PC-9 (cell line): ENCODE data around the gene PAF1. TPM values are rescaled to one million over a fixed set of nuclear protein-coding genes. Genes with fewer than 3 reads are reported as not detected.

ENCODE experiments used
- BruUV-seq: library from RNA; stranded (reverse); fragments of 400-500 nt; replicated peaks from 2 replicates; lab custom pipeline; 2021; lab: Mats Ljungman, UMichigan
- CTCF ChIA-PET: fragments of 300-600 bp; sonication (Branson Sonifier 250); formaldehyde crosslinking; loops from one replicate; lab custom pipeline; 2022; ENCODE audit warnings: antibody characterized with exemption; lab: Charles Lee
- POLR2A ChIA-PET: fragments of 300-600 bp; sonication (Branson Sonifier 250); formaldehyde crosslinking; loops from one replicate; lab custom pipeline; 2022; ENCODE audit warnings: antibody characterized with exemption; ENCODE audit not compliant: unreplicated experiment; lab: Charles Lee
- DNase-seq, 2 experiments: peaks; one replicate each; pipeline versions ENCODE4 v3.0.0 to v3.0.0-alpha.2; 2015 to 2022; ENCODE audit warnings: mixed read lengths in 1 of 2
- H2AFZ ChIP-seq: fragments of 200-600 bp; sonication (generic); 2 replicates; pipeline ENCODE4 v1.8.1; 2017; ENCODE audit warnings: antibody characterized with exemption
- H3F3A ChIP-seq: fragments of 200-600 bp; sonication (generic); 2 replicates; pipeline ENCODE4 v1.8.1; 2017; ENCODE audit warnings: antibody characterized with exemption, mild to moderate bottlenecking, low read depth; ENCODE audit not compliant: insufficient read depth
- H3K27ac ChIP-seq: fragments of 200-600 bp; sonication (generic); 2 replicates; pipeline ENCODE4 v1.6.1; 2016; ENCODE audit warnings: mixed run types
- H3K27me3 ChIP-seq: fragments of 200-600 bp; sonication (generic); 2 replicates; pipeline ENCODE4 v1.6.1; 2016; ENCODE audit warnings: low read depth, mixed run types; ENCODE audit not compliant: insufficient read depth
- H3K36me3 ChIP-seq: fragments of 200-600 bp; sonication (generic); 2 replicates; pipeline ENCODE4 v1.6.1; 2016; ENCODE audit warnings: low read depth, mixed run types
- H3K4me1 ChIP-seq: fragments of 200-600 bp; sonication (generic); replicated peaks from 2 replicates; pipeline ENCODE4 v1.6.1; 2016; ENCODE audit warnings: mixed run types; ENCODE audit not compliant: insufficient read depth
- H3K4me2 ChIP-seq: fragments of 200-600 bp; sonication (generic); 2 replicates; pipeline ENCODE4 v1.6.1; 2017; ENCODE audit warnings: mixed run types
- H3K4me3 ChIP-seq: fragments of 200-600 bp; sonication (generic); 2 replicates; pipeline ENCODE4 v1.6.1; 2016; ENCODE audit warnings: mixed run types
- H3K79me2 ChIP-seq: fragments of 200-600 bp; sonication (generic); 2 replicates; pipeline ENCODE4 v1.6.1; 2017; ENCODE audit warnings: low read depth, mixed run types
- H3K9me2 ChIP-seq: fragments of 200-600 bp; sonication (generic); 2 replicates; pipeline ENCODE4 v1.8.1; 2017; ENCODE audit warnings: mild to moderate bottlenecking; ENCODE audit not compliant: insufficient read depth
- H3K9me3 ChIP-seq: fragments of 200-600 bp; sonication (generic); 2 replicates; pipeline ENCODE4 v1.8.1; 2016; ENCODE audit warnings: low read depth; ENCODE audit not compliant: insufficient read depth
- H4K20me1 ChIP-seq: fragments of 200-600 bp; sonication (generic); 2 replicates; pipeline ENCODE4 v1.8.1; 2017; ENCODE audit not compliant: insufficient read depth
- CTCF ChIP-seq: fragments of 200-600 bp; sonication (generic); conservative IDR thresholded peaks from 2 replicates; pipeline ENCODE4 v1.6.1; 2017; ENCODE audit warnings: mixed run types, antibody characterized with exemption, mild to moderate bottlenecking, moderate library complexity
- EZH2 ChIP-seq: fragments of 200-600 bp; sonication (generic); IDR thresholded peaks from 2 replicates; pipeline ENCODE4 v1.8.0; 2017; ENCODE audit warnings: antibody characterized with exemption, low read depth
- intact Hi-C: fragments of 100-400 bp; cut with micrococcal nuclease; formaldehyde crosslinking; loops from one replicate; pipeline ENCODE4 v1.10.0; 2022; ENCODE audit not compliant: unreplicated experiment
- total RNA-seq: library from RNA; stranded (reverse); gene quantifications from 2 replicates; pipeline ENCODE4 v1.2.3, GENCODE V29; 2021

Gene PAF1
- total RNA-seq, 1 experiment from 2014 or later = 61.1 TPM

GRCh38 chr19:39409208-39410016, 18.5 kb upstream of the PAF1 start:
- Histone ChIP-seq H3K9me2 (no peaks in the 10 kb centered on the region), H3K27me3 (no peaks in the 10 kb centered on the region), H2AFZ (peak overlapping the region; percentile 20; the same call in 1 of the 2 replicates), H3K27ac (peak overlapping the region; percentile 93), H4K20me1 (peaks cover 14% of the 10 kb centered on the region), H3F3A (peaks cover 61% of the 10 kb centered on the region), H3K9me3 (no peaks in the 10 kb centered on the region), H3K4me2 (peak overlapping the region; percentile 99), H3K36me3 (peaks cover 11% of the 10 kb centered on the region; the same call in 1 of the 2 replicates), H3K4me1 (peaks cover 49% of the 10 kb centered on the region), H3K4me3 (peak overlapping the region; percentile 99), H3K79me2 (peaks cover 27% of the 10 kb centered on the region)
- ChIA-PET POLR2A (interaction anchor here (0.6 to 1.0 kb wide), 3 partner anchors 8 to 16 kb away, joined by 4 to 18 read pairs (median 5); no protein-coding TSS in a partner anchor), CTCF (interaction anchor here (0.6 to 1.0 kb wide), 2 partner anchors 11 to 67 kb away, joined by 4 to 6 read pairs; partner anchors contain the start of gene SAMD4B)
- no TSS peak for BruUV-seq
- peak; percentile 93 to 97 for DNase-seq
- intact Hi-C loops = loop anchor here (2.0 to 5.0 kb wide), 4 partner anchors 197 to 447 kb away; partner anchors contain the start of gene FBXO27
- TF ChIP-seq CTCF (no peak), EZH2 (no peak)

GRCh38 chr19:39408392-39409207, 17.7 kb upstream of the PAF1 start:
- H3K9me2 ChIP-seq = no peaks in the 10 kb centered on the region
- no peak for TF ChIP-seq CTCF
- no peak for TF ChIP-seq EZH2
- H2AFZ ChIP-seq = no peak overlapping the region
- intact Hi-C loops = no loop called here
- peak in 1 of 2 experiments; percentile 49 for DNase-seq
- CTCF ChIA-PET = interaction anchor here (0.6 to 1.0 kb wide), 2 partner anchors 11 to 66 kb away, joined by 4 to 6 read pairs; partner anchors contain the start of gene SAMD4B
- no peaks in the 10 kb centered on the region for H3K27me3 ChIP-seq
- H4K20me1 ChIP-seq = peaks cover 14% of the 10 kb centered on the region
- peak overlapping the region; percentile 99 for H3K4me3 ChIP-seq
- peaks cover 50% of the 10 kb centered on the region for H3K4me1 ChIP-seq
- POLR2A ChIA-PET = interaction anchor here (0.6 to 1.0 kb wide), 2 partner anchors 7 to 10 kb away, joined by 4 to 18 read pairs; no protein-coding TSS in a partner anchor
- H3K27ac ChIP-seq = peak overlapping the region; percentile 93
- peak overlapping the region; percentile 99 for H3K4me2 ChIP-seq
- no peaks in the 10 kb centered on the region for H3K9me3 ChIP-seq
- TSS peak; percentile 42 for BruUV-seq
- H3F3A ChIP-seq = peaks cover 59% of the 10 kb centered on the region
- peaks cover 11% of the 10 kb centered on the region; the same call in 1 of the 2 replicates for H3K36me3 ChIP-seq
- H3K79me2 ChIP-seq = peaks cover 27% of the 10 kb centered on the region
